ENCODE data around the gene RAB3D.

- TF ChIP-seq EZH2phosphoT487 (IDR thresholded peaks at IDR 0.05; ENCODE audit: insufficient read depth, low read depth) = no peak
- no peak for TF ChIP-seq EZH2 (IDR thresholded peaks at IDR 0.05; ENCODE audit: insufficient read depth, poor library complexity, severe bottlenecking)
These were observed 33.9 kb upstream of the RAB3D start for GRCh38 chr19:11373166-11373884.
